GM18520 (cell line): Measurements from ENCODE around the gene PPCDC.

Experiments
- ATAC-seq: cut with Tn5 transposase; IDR thresholded peaks from one replicate; pipeline ENCODE4 v1.9.1; 2021; ENCODE audit not compliant: unreplicated experiment

The PPCDC gene, protein sequence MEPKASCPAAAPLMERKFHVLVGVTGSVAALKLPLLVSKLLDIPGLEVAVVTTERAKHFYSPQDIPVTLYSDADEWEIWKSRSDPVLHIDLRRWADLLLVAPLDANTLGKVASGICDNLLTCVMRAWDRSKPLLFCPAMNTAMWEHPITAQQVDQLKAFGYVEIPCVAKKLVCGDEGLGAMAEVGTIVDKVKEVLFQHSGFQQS

GRCh38 chr15:75023181-75023871 lies at the start of gene PPCDC:
PPCDC (plus strand) TSS chr15:75023590; CDS start chr15:75028319, 4,729 bp downstream.
- peak; percentile 95 for ATAC-seq

- no peak for ATAC-seq
Measured at GRCh38 chr15:74976159-74976558, 47.2 kb upstream of the PPCDC start.

DNA sequence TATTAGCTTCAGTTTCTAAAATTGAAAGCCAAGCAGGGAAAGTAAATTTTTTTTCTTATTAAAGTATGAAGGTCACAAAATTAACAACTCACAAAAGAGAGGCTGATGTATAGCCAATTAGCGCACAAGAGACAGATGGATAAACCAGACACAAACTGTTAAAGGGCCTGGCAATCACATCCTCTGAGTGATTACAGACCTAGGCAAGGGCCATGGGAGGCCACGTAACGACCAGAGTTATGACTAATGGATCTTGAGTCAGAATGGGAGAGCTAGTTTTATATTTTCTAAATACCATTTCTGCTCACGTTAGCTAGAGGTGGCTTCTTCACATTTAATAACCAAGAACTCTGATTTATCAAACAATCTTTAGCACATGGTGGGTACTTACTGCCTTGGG lies 45.8 kb upstream of the PPCDC start:
- ATAC-seq = no peak

DNA sequence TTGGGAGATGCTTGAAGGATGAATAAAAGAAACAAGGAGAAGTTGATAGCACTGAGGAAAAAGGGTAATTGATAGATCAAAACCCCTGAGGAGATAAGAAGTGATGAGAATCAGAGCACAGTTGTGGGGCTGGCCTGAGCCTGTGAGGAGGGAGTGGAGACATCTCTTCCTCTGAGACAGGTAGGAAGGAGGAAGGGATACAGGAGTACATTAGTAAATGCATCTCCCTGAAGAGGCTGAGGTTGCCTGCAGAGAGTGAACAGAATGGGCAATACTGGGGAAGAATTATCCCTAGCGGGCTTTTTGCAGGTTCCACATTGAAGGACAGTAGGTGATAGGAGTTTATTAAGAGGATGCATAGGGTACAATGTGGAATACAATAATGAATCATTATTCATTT lies 45.3 kb upstream of the PPCDC start:
- ATAC-seq = no peak

GRCh38 chr15:74978503-74978902 lies 44.9 kb upstream of the PPCDC start:
- no peak for ATAC-seq

DNA sequence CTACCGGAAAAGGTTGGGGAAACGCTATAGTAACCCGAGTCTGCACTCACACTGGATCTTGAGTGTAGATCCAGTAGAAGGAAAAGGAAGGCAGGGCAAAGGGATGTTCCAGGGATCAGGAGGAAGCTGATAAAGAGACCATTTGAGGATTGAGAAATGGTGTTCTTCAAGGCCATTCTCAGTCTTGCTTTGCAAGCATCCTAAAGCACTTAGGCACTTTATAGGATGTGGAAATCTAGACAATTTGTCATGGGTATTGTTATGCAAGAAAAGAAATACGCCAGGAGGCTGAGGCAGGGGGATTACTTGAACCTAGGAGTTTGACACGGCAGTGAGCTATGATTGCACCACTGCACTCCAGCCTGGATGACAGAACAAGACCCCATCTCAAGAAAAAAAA lies 41.2 kb upstream of the PPCDC start:
- ATAC-seq = no peak

DNA sequence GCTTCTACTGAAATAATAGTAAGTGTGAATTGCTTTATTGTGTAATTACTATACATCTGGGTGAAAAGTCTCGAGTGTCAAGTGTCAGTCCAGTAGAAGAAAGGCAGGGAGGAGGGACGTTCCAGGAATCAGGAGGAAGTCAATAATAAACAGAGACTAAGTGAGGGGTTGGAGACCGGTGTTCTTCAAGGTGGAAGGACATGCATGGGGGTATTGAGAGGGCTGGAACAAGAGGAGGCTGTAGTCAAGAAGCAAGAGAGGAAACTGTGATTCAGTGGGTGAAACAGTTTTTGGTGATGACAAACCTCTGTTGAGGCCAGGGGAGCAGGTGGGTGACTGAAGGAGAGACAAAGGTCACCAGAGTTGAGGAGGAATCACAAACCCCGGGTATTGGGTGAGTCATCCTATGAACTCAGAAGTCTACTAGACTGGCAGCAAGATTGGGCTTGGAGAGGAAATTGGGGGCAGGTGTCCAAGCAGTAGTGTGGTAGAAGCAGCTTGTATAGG lies 39.6 kb upstream of the PPCDC start:
- ATAC-seq = no peak

DNA sequence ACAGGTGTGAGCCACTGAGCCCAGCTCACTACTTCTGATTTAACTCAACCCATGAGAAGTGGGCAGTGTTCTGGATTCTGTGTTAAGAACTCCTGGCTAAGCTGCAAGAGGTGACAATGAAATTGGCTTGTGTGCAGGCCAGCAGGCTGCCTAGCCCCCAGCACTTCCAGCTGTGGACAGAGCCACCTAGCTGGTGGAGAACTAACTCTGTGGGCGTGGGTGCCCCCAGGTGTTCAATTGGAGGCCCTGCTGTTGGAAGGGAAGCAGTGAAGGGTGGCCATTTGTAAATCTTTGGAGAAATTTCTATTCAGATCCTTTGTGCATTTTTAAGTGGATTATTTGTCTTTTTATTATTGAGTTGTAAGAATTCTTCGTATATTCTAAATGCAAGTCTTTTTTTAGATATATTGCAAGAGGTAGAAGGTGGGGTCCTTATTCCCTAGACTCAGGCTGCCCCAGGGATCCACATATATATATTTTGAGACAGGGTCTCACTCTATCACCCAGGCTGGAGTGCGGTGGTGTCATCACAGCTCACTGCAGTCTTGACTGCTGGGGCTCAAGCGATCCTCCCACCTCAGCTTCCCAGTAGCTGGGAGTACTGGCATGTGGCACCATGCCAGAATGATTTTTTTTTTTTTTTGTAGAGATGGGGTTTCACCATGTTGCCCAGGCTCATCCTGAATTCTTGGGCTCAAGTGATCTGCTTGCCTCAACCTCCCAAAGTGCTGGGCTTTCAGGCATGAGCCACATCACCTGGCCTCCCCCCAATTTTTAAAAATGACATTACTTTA lies 35.2 kb upstream of the PPCDC start:
- no peak for ATAC-seq

- no peak for ATAC-seq
Measured at GRCh38 chr15:74989527-74989926, 33.9 kb upstream of the PPCDC start.

- no peak for ATAC-seq
Measured at GRCh38 chr15:74992619-74993018, 30.8 kb upstream of the PPCDC start.

DNA sequence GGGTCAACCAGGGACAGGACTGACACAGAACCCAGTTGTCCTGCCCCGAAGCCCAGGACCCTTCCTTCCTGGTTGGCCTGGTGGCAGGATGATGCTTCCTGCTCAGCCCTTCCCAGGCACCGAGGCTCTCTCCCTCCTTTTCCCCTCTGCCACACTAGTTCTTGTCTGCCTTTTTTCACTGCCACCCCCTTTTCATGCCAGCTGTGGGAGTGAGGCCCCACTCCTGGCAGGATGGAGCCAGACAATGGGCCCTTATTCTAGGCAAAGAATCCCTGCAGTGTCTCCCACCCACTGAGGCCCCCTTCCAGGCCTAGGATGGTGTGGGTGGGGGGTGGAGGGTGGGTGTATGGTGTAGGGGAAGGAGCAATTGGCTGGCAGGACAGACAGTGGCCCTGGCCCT lies 29.2 kb upstream of the PPCDC start:
- no peak for ATAC-seq

DNA sequence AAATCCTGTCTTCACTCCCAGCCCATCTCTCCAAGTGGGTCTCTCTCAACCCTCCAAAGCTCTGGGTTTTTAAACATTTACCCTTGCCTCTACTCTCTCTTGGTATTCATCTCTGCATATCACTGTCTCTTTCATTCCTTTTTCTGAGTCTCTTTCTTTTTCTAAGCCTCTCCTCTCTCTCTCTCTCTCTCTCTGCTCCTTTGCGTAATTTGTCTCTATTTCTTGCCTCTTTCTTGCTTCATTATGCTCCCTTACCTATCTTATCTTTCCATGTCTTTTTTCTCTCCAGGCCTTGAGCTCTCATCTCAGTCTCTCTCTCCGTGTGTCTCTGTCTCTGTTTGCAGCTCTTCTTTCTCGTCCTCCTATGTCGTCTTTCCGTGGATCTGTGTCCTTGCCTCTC lies 28.7 kb upstream of the PPCDC start:
- ATAC-seq = no peak

DNA sequence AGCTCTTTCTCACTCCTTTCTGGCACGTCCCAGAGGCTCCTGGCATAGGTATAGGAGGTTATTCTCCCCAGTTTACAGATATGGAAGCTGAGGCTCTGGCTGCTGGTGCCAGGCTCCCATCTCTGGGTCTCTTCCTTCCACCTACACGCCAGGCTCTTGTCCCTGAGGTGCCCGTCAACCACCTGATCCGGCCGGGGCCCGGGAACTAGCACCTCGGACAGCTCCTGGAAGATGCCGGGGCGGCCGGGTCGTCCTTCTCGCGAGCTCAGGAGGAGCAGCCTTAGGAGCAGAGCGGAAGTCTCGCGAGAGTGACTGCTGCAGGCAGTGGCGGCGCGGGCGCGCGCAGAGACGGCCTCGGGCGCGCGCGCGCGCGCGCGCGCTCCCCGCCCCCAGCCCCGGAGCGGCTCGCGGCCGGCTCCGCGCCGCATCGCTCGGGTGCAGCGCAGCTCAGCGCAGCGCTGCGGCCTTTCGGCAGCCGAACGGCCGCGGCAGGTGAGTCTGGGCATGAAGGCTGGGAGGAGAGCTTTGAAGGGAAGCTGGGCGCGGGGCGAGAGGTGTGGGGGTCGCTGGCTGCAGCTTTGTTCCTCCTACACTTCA lies 28.1 kb upstream of the PPCDC start, which contains the start of gene SCAMP5:
TSS of gene SCAMP5 (plus strand) at position 382 of the 597 bp plus-strand sequence. CDS start 16,277 bp downstream, outside the sequence.
- peak; percentile 73 for ATAC-seq

DNA sequence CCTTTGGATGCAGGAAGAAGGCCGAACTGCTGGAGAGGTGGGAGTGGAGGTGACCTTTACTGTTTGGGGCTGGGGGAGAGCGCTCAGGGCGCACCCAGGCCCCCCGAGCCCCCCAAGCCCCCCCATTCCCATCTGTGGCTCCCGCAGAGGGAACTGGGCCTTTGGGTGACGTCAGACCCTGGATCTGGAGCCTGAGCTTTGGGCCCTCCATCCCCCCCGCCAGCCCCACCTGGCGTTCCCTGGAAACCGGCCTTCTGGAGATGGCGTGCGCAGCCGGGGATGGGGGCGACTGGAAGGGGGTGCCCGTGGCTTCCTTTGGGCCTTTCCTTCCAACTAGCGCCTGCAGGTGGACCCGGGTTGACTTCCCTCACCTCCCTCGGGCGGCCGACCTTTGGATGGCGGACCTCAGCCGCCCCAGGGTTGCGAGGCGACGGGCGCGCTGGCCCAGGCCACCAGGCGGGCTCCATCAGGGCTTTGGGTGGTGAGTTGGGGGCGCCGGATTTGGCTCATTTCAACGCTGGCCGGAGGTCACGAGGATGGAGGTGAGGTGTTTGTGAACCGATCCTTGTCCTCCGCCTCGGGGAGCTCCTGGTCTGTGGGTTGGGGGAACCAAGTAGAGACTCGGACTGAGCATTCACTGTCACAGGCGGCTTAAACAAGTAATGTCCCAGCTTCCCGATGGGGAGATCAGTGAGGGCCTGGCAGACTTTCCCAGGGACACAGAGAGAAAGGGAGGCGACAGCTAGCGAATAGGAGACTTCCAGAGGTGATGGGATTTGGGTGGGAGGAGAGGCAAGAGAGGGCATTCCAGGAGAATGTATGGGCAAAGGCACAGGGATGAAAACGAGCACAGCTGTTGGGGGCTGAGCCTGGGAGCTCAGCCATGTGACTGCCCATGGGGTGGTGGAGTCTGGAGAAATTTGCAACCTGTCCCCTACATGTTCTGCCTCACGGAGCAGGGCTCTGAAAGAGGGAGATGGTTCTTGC lies 27.3 kb upstream of the PPCDC start:
- no peak for ATAC-seq

DNA sequence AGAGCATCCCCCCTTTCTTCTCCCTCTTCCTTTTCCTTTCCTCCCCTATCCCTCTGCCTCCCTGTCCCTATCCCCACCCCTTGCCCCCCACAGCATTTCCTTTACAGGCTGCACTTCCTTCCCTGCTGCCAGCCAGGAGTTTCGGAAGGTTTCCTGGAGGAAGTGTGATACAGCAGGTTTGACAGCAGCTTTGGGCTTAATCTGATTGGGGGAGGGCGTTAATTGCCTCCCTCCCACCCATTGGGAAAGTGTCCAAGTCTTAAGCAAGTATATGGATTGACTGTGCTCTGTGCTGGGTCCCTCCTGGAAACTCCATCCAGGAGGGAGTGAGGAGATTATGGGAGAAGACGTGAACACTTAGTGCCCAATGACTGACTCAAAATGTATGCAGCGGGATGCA lies 26.2 kb upstream of the PPCDC start:
- no peak for ATAC-seq

GRCh38 chr15:74997543-74997942 lies 25.8 kb upstream of the PPCDC start:
- no peak for ATAC-seq

DNA sequence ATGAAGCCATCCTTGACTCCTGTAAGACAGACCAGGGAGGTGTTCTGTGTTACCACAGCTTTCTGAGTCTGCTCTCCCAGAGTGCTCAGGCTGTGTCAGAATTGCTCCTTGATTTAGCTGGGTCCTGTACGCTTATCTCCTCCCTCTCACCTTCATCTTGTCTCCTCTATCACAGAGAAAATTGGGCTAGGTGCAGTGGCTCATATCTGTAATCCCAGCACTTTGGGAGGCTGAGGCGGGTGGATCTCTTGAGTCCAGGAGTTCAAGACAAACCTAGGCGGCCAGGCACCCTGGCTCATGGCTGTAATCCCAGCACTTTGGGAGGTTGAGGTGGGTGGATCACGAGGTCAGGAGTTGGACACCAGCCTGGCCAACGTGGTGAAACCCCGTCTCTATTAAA lies 22.1 kb upstream of the PPCDC start:
- no peak for ATAC-seq

- ATAC-seq = no peak
Measured at GRCh38 chr15:75002398-75002797, 21.0 kb upstream of the PPCDC start.

GRCh38 chr15:75007216-75007615 lies 16.2 kb upstream of the PPCDC start:
- no peak for ATAC-seq

GRCh38 chr15:75008221-75008625 lies 15.2 kb upstream of the PPCDC start:
- ATAC-seq = no peak
